HG03432 (cell line): Measurements from ENCODE around the gene KYAT1.
"Not testable (repeated sequence)": the region's sequence is repeated elsewhere in the genome, so short reads cannot be mapped to it uniquely, and the experiment has no call there.

Source experiments
- ATAC-seq: cut with Tn5 transposase; IDR thresholded peaks from one replicate; pipeline ENCODE4 v1.9.1; 2021; ENCODE audit warnings: mild to moderate bottlenecking, moderate library complexity; ENCODE audit not compliant: unreplicated experiment

KYAT1 gene

GRCh38 chr9:128886211-128886891 is 4.6 kb upstream of the KYAT1 start:
- ATAC-seq: no peak

GRCh38 chr9:128885798-128886197 is 4.0 kb upstream of the KYAT1 start:
- no peak for ATAC-seq

GRCh38 chr9:128885376-128885775 is 3.6 kb upstream of the KYAT1 start:
- no peak for ATAC-seq

GRCh38 chr9:128884164-128884563 is 2.4 kb upstream of the KYAT1 start:
- no peak for ATAC-seq

GRCh38 chr9:128882677-128883603 is 1.2 kb upstream of the KYAT1 start:
- no peak for ATAC-seq

- no peak for ATAC-seq
Observed at GRCh38 chr9:128877852-128878251, 3.9 kb downstream of the KYAT1 start.

GRCh38 chr9:128870941-128871265 is 10.8 kb downstream of the KYAT1 start:
- ATAC-seq: not testable (repeated sequence)

GRCh38 chr9:128870128-128870940 is 11.4 kb downstream of the KYAT1 start:
- no peak for ATAC-seq

GRCh38 chr9:128863647-128864046 is 18.1 kb downstream of the KYAT1 start:
- ATAC-seq: peak; percentile 57

GRCh38 chr9:128862401-128862851 is 19.3 kb downstream of the KYAT1 start:
- no peak for ATAC-seq

- ATAC-seq: no peak
Observed at GRCh38 chr9:128861501-128861900, 20.2 kb downstream of the KYAT1 start.

GRCh38 chr9:128860937-128861336 is 20.8 kb downstream of the KYAT1 start:
- ATAC-seq: no peak

- not testable (repeated sequence) for ATAC-seq
Observed at GRCh38 chr9:128858476-128858875, 23.3 kb downstream of the KYAT1 start.

- not testable (repeated sequence) for ATAC-seq
Observed at GRCh38 chr9:128854454-128854853, 27.3 kb downstream of the KYAT1 start.

- ATAC-seq: not testable (repeated sequence)
Observed at GRCh38 chr9:128852646-128853045, 29.1 kb downstream of the KYAT1 start.

- ATAC-seq: not testable (repeated sequence)
Observed at GRCh38 chr9:128851779-128852600, 29.8 kb downstream of the KYAT1 start.

GRCh38 chr9:128851024-128851423 is 30.7 kb downstream of the KYAT1 start:
- not testable (repeated sequence) for ATAC-seq

- ATAC-seq: no peak
Observed at GRCh38 chr9:128847803-128848202, 33.9 kb downstream of the KYAT1 start.

GRCh38 chr9:128846680-128847030 is 35.1 kb downstream of the KYAT1 start:
- ATAC-seq: no peak

- ATAC-seq: no peak
Observed at GRCh38 chr9:128845186-128845931, 36.4 kb downstream of the KYAT1 start.
